COLO668 (cell line): Measurements from ENCODE around the gene KLHL2.
"Not testable (repeated sequence)": the region's sequence is repeated elsewhere in the genome, so short reads cannot be mapped to it uniquely, and the experiment has no call there.

Experiments used
- DNase-seq: peaks from one replicate; lab custom pipeline; 2025; ENCODE audit not compliant: unreplicated experiment; lab: John Stamatoyannopoulos, UW

The KLHL2 gene

DNA sequence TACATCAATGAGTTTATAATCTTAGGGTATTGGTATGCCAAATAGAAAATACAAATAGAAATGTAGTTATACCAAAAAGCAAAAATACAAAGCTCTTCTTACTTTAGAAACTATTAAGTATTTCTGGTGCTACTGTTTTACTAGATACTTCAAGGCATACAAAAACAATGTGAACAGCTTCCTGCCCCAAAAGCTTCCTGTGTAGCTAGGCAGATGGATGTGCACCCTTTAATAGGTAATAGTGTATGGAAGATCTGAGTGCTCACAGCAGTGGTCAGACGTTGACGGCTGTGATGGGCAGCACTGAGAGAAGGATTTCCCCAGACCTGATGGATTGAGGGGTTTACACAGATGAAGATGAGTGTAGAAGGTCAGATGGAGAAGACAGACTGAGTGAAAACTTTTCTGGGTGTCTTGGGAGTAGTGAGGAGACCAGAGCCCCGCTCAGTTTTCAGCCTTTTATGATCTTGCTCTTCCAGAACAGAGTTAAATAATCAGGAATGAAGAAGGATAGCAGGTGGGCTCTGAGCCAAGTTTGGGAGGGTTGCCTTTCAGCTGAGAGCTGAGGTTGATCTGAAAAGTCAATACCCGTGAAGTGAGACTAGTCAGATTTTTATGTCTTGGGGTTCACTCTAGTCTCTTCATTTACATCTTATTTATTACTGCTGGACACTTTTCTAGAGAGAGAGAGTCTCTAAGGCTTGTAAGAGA lies 22.3 kb downstream of the KLHL2 start:
- not testable (repeated sequence) for DNase-seq

DNA sequence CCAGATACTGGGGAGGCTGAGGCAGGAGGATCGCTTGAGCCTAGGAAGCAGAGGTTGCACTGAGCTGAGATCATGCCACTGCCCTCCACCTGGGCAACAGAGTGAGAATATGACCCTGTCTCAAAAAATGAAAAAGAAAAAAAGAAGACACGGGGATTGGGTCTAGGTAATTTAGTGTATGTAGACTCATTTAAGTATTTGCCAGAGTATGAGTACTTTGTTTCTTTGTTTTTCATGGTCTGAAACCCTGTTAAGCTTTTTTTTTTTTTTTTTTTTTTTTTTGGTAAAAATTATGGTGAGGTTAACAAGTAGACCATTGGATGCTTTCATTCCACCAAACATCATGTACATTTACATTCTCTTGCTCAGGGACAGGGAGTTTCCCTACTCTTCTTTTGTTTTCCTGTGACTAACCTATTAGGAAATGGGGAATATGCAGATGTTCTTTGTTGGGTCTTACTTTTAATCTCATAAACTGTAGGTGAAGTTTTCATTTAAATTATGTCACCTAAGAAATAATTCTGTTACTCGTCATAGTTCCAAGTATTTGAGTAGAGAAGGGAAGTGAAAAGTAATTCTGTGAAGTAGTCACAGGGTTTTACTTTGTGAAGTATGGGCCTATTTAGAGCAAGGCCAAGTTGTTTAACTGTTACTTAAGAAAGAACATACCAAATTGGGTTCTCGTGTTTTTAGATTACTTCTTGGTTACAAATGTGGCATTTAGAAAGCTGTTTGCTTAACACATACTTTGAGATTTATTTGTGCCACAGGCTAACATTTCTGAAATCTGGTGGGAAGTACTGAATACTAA lies 25.5 kb downstream of the KLHL2 start:
- DNase-seq, result not testable (repeated sequence)

DNA sequence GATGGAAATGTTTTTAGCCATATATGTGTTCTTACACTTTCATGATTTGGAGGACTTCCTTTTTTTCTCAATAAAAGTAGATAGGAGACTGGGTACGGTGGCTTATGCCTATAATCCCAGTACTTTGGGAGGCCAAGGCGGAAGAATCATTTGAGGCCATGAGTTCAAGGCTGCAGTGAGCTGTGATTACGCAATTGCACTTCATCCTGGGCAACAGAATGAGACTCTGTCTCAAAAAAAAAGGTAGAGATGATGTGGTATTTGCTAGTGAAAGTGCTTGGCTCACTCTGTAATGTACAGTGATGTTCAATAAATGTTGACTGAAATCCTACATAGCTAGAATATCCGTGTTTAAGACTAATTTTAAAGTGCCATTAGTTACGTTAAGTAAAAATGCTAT lies 27.4 kb downstream of the KLHL2 start:
- DNase-seq, result no peak

DNA sequence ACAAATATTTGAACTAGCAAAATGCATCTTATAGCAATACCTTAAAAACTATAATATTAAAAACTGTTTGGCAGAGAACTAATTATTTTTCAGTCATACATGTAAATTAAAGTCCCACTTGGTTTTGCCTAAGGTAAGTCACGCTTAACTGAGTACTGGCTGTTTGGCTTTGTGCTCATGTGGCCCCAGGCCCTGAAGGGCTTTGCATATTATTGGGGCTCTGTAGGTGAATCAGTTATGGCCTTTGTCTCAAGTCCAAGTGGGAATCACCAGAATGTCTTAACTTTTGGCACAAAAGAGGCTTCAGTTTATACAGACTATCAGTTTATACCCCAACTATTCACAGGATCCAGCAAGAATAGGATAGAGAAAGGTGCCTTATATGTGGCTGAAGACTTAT lies 29.5 kb downstream of the KLHL2 start:
- not testable (repeated sequence) for DNase-seq

DNA sequence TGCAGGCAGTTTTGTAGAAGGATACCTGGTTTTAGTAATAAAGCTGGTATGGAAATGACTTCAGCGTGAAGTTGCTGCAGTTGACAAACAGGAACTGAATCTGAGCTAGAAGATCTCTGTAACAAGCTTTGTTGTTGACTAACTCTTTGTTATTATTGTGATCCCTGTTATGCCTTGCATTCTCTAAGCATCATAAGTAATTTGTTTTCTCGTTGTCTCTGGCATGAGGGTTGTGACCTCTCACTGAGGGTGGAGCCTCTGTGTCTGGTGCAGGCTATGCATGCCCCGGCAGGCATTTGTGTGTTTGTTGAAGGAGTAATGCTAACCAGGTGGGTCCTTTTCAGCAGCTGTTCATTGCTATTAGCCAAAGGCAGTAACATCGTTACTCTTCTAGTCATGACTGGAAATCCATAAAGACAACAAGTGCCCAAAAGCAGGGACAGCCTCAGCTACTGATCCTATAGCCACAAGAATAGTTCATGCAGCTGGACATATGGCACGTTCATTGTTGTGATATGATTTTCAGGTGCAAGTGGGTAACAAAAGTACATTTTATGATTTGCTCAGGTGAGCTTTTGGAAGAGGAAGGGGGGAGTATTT lies 30.8 kb downstream of the KLHL2 start:
- peak; percentile 23 for DNase-seq

DNA sequence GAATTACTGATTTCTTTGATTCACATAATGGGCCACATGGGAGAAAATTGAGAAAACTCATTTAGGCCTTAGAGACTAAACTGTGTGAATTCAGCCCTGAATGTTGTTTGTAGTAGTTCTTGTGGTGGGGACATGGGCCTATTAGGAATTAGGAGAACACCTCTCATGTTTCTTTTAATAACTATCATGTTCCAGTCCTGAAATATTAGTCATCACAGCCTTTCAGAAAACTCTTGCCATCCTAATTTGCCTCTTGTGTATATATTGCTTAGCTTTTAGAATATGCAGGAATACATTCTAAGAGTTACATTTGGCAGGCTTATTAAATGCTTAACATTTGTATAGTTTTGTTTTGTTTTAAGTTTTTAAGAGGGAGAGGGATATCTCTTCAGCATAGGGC lies 33.4 kb downstream of the KLHL2 start:
- not testable (repeated sequence) for DNase-seq

DNA sequence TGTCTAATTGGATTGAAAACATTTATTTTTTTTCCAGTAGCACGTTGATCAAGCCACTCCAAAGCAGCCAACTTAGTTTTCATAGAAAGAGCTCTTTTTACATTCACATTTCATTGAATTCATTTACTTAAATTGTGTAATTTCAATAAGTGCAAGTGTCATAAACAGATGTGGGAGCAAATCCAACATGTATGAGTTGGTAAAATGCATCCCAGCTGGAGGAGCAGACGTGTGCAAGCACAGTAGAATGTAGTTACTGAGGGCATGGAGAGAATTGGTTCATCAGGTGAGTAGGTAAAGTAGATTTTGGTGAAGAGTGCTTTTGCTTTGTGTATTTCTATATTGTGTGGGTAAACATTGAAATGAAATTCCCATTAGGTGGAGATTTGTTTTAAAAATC lies 36.8 kb downstream of the KLHL2 start:
- DNase-seq, result not testable (repeated sequence)

DNA sequence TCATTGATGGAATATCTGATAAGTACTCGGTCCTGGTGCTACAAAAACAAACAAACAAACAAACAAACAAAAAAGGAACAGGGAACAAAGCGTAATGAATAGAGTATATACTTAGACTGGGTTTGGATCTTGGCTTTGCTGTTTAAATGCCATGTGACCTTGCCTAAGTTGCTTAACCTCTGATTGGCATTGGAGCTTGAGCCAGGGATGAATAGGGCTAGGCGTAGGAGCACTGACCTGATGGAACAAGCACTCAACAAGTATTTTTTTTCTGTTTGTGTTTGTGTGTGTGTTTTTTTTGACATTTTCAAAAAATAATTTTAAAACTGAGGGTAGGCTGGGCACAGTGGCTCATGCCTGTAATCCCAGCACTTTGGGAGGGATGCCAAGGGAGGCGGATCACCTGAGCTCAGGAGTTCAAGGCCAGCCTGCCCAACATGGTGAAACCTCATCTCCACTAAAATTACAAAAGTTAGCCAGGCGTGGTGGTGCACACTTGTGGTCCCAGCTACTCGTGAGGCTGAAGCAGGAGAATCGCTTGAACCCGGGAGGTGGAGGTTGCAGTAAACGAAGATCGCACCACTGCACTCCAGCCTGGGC lies 37.3 kb downstream of the KLHL2 start:
- not testable (repeated sequence) for DNase-seq

DNA sequence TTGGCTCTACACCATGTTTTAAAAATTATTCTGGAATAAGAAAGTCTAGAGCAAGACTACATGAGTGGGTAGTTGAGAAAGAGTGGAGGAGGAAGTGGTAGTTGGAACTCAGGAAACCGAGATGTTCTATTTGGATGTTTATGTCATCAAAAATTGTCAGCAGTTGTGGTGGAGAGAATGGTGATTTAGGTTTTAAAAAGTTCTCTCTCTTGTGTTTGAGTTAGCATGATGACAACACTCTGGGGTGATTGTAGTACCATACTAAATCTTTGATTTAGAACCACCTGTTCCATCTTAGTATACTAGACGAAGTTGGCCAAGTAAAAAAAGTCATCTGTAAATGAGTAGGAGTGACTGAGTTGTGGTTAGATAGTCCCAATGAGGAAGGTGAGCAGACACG lies 40.7 kb downstream of the KLHL2 start:
- DNase-seq, result no peak

DNA sequence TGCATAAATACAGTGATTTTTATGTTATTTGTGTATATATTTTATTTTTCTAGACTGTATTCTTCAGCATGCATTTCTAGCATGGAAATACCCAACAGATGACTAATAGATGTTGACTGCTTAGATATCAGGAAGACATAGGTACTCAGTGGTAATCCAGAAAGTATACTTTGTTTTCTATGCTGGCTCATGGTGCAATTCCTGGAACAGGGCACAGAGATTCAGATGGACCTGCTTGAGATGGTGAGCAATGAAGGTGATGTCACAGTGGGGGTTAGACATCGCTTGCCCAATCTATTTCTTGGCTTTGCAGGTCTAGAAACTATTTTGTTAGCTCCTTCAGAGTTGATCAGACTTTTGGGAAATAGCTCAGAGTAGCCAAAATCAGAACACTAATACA lies 41.5 kb downstream of the KLHL2 start:
- DNase-seq, result not testable (repeated sequence)

DNA sequence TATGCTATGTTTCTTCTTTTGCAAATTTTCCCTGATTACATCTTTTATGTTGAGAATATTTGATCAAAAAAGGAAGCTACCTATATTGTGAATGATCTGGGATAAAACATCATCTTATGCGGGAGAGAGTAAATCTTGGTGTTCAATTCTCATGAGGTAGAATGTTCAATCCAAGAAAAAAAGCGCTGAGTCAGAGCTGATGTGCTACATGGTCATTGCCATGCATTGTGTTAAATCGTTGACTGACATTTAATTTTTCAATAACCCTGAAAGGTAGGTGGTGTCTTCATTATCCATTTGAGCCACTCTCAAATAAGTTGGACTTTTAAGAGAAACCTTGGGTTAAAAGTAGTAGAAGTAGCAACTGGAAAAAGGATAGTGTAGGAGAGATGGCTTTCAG lies 47.4 kb downstream of the KLHL2 start:
- not testable (repeated sequence) for DNase-seq

DNA sequence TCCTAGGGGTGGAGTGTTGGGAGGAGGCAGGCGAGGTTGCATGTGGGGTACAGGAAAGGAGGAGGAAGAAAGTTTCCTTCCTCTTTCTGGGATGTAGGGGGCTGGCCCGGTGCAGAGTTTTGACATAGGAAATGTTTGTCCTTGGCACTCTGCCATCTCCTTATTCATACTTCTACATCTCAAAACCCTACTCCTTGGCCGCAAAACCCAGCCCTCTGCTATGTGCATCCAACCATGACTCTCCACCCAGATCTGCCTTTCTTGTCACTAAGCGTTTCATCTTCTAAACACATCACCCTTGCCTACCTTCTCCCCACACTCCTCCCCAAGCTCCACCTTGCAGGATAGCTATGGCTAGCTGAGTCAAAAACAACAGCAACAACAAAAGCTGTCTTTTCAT lies 48.1 kb downstream of the KLHL2 start:
- not testable (repeated sequence) for DNase-seq

DNA sequence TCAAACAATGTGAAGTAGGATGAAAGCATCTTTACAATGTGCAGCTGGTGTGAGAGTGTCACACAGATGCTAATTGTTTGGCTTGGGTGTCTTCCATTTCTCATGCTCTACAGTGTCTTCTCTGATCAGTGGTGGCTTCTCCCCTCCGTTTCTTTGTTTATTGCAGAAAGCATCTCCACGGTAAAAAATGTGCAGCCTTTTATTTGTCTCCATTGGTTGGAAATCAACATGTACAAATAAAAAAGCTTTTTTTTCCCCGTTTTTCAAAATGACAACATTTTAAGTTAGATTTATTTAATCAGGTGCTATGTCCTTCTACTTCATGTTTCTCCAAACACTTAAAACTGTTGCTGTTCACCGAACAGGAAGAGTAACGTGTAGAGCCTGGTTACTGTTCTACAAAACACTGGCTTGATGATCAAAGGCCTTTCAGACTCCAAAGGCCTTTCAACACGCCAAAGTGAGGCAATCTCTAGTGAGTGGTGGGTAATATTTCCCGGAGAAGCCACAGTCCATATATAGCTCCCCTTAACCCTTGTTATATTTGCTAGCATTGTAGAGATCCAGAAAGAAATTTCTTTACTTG lies 48.8 kb downstream of the KLHL2 start:
- DNase-seq, result not testable (repeated sequence)

DNA sequence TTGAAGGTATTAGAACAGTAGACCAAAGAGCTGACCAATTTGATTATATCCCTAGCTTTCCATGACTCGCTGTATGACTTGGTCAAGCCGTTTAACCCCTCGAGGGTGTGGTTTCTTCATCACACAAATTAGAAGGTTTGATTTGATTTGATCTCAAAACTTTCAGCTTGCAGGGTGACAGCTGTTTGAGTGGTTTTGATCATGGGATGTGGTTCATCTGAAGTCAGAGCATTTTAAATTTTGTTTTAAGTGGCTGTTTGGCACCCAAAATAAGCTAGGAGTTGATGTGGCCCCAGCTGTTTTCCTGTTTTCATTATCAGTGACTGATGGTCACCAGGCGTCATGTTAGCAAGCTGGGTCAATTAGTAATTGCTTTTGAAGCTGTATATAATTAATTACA lies 52.4 kb downstream of the KLHL2 start:
- DNase-seq, result not testable (repeated sequence)

DNA sequence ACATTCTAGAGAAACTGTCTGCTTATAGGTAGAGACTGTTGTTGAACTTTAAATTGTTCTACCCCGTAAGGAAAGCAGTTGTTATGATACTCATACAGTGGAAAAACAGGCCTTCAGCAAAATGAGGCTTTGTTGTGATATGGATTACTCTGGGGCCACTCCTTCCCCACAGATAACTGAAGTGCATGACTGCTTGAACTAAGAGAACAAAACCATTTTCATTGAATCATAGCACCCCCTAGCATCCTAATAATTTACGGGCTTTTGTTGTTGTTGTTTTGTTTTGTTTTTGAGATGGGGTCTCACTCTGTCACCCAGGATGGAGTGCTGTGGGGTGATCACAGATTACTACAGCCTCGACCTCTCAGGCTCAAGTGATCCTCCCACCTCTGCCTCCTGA lies 54.9 kb downstream of the KLHL2 start:
- DNase-seq, result not testable (repeated sequence)

DNA sequence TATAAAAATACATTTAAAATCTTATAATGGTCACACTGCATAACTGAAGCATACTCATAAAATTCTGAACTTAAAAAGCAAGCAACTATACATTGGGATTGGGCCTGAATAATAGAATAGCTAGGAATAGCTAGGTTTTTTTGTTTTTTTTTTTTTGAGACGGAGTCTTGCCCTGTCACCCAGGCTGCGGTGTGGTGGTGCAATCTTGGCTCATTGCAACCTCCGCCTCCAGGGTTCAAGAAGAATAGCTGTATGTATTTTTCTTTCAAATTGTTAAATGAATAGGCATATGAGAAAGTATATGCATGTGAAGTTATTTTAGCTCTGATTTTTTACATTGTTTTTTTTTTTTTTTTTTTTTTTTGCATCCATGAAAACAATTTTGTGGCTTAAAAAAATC lies 56.1 kb downstream of the KLHL2 start:
- not testable (repeated sequence) for DNase-seq

DNA sequence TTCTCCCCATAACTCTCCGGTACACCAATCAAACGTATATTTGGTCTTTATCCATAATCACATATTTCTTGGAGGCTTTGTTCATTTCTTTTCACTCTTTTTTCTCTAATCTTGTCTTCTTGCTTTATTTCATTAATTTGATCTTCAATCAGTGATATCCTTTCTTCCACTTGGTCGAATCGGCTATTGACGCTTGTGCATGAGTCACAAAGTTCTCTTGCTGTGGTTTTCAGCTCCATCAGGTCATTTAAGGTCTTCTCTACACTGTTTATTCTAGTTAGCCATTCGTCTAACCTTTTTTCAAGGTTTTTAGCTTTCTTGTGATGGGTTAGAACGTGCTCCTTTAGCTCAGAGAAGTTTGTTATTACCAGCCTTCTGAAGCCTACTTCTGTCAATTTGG lies 62.6 kb downstream of the KLHL2 start:
- DNase-seq, result not testable (repeated sequence)

DNA sequence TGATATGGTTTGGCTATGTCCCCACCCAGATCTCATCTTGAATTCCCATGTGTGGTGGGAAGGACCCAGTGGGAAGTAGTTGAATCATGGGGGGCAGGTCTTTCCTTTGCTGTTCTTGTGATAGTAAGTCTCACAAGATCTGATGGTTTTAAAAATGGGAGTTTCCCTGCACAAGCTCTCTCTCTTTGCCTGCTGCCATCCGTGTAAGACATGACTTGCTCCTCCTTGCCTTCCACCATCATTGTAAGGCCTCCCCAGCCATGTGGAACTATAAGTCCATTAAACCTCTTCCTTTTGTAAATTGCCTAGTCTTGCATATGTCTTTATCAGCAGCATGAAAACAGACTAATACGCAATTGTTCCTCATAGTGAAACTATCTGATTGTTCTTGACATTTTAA lies 66.1 kb downstream of the KLHL2 start:
- DNase-seq, result not testable (repeated sequence)

DNA sequence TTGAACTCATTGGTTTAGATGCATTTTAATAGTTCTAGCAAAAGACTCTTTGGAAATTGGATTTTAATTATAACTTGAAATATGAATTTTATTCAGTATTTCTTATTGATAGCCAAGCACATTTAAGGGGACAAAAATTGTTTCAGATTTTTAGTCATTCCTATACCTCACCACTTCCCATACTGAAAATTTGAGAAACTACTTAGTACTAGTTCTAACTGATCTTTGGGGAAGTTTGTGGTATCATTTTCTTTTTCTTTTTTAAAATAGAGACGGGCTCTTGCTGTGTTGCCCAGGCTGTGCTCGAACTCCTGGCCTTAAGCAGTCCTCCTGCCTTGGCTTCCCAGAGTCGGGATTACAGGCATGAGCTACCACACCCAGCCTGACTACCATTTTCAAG lies 68.0 kb downstream of the KLHL2 start:
- not testable (repeated sequence) for DNase-seq

DNA sequence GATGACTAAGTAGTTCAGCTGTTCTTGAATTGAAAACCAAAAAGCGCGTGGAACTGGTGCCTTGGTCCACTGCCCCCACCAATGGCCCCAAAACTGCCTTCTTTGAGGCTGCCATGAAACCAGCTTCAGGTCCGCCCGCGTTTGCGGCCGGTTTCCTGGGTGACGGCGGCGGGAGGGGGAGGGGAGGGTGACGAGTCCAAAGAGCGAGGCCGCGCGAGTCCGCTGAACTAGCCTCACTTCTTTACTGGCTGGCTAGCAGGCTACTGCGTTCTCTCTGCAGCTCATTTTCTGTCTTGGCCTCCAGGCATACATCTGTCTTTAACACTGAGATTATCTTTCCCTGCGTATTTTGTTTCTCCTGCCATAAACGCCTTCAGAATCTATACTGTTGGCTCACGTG lies 72.2 kb downstream of the KLHL2 start:
- not testable (repeated sequence) for DNase-seq

DNA sequence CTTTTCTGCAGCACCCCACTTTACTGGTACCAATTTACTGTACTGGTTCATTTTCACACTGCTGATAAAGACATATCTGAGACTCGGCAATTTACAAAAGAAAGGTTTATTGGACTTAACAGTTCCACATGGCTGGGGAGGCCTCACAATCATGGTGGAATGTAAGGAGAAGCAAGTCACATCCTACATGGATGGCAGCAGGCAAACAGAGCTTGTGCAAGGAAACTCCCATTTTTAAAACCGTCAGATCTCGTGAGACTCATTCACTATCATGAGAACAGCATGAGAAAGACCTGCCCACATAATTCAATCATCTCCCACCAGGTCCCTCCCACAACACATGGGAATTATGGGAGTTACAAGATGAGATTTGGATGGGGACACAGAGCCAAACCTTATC lies 77.3 kb downstream of the KLHL2 start:
- not testable (repeated sequence) for DNase-seq
